Transverse colon (tissue), 4 donors: ENCODE data around the gene STAB2. TPM values are rescaled to one million over a fixed set of nuclear protein-coding genes. Genes with fewer than 3 reads are reported as not detected.

ENCODE experiments used
- DNase-seq: peaks from one replicate; pipeline ENCODE4 v3.0.0-alpha.2; 2019
- H3K27ac ChIP-seq, 4 donors: fragments of 200-600 bp; sonication (generic); 2 replicates each; pipeline ENCODE4 v1.5.1; 2016 to 2018; ENCODE audit warnings: inconsistent platforms in 4 of 4
- H3K27me3 ChIP-seq: fragments of 200-600 bp; sonication (generic); 2 replicates; pipeline ENCODE4 v1.5.1; 2017; ENCODE audit warnings: inconsistent platforms
- H3K36me3 ChIP-seq, 4 donors: fragments of 200-600 bp; sonication (generic); 2 replicates each; pipeline ENCODE4 v1.5.1; 2017 to 2019; ENCODE audit warnings: inconsistent platforms in 4 of 4
- H3K4me1 ChIP-seq, 4 donors: fragments of 200-600 bp; sonication (generic); 2 replicates each; pipeline ENCODE4 v1.5.1; 2017 to 2020; ENCODE audit warnings: inconsistent platforms in 4 of 4
- H3K4me3 ChIP-seq, 4 donors: fragments of 200-600 bp; sonication (generic); 1 replicate in 1 of 4; 2 replicates in 3 of 4; pipeline versions ENCODE4 v1.5.1 to v1.6.1; 2017 to 2019; ENCODE audit warnings: inconsistent platforms in 4 of 4
- H3K9me3 ChIP-seq, 2 donors: fragments of 200-600 bp; sonication (generic); 2 replicates each; pipeline ENCODE4 v1.5.1; 2017 to 2019; ENCODE audit warnings: inconsistent platforms in 2 of 2
- CTCF ChIP-seq, 5 experiments: fragments of 200-600 bp in 3 of 5; fragments of 450-650 bp in 2 of 5; sonication (generic) in 3 of 5; IDR thresholded peaks; 1 replicate in 2 of 5; 2 replicates in 3 of 5; pipeline ENCODE4 v1.5.1; 2016 to 2017; ENCODE audit warnings: antibody characterized with exemption in 5 of 5, inconsistent platforms in 3 of 5, mild to moderate bottlenecking in 2 of 5, moderate library complexity in 1 of 5
- EP300 ChIP-seq: sonication (generic); formaldehyde crosslinking; IDR thresholded peaks from one replicate; pipeline ENCODE4 v1.6.1; 2017; ENCODE audit warnings: antibody characterized with exemption, low read depth
- POLR2A ChIP-seq: fragments of 450-650 bp; IDR thresholded peaks from one replicate; pipeline ENCODE4 v1.6.1; 2016; ENCODE audit warnings: antibody characterized with exemption, mild to moderate bottlenecking, moderate library complexity
- POLR2AphosphoS5 ChIP-seq, 3 donors: sonication (generic); formaldehyde crosslinking; IDR thresholded peaks; one replicate each; pipeline ENCODE4 v1.6.1; 2016; ENCODE audit warnings: antibody characterized with exemption in 3 of 3
- WGBS, 2 donors: methylation state at CpG; one replicate each; pipeline ENCODE4 v1.1.5; 2018; ENCODE audit warnings: low coverage in 1 of 2; 5-methylcytosine and 5-hydroxymethylcytosine counted together
- in situ Hi-C, 4 donors: fragments of 200-750 bp; cut with MboI; loops; one replicate each; pipeline versions ENCODE4 v1.15.0 to v1.15.1; 2017; ENCODE audit warnings: low sequenced_read_pairs in 3 of 4, low pct_ligation_motif_present in 1 of 4, low pct_unique_long_range_greater_than_20kb in 1 of 4
- intact Hi-C: fragments of 100-400 bp; cut with DNase I; formaldehyde crosslinking; loops from one replicate; pipeline ENCODE4 v1.15.1; 2023; ENCODE audit warnings: low total_unique reads
- total RNA-seq, 4 donors: library from RNA; depleted of rRNA; stranded (reverse); fragments of >200 nt; gene quantifications; one replicate each; pipeline ENCODE4 v1.1.0, GENCODE V29; 2016

Gene STAB2
- total RNA-seq = 1 to 10 TPM in 2 of 4 donors, under 1 TPM in 1, not detected in 1; 0.48 to 1.9 (median 1.1) TPM

- no peaks in the 10 kb centered on the region for H3K4me1 ChIP-seq
- no peak within 1 kb of the TSS for H3K27ac ChIP-seq
- H3K4me3 ChIP-seq = no peak within 1 kb of the TSS
- TF ChIP-seq EP300 (no peak), POLR2A (no peak), POLR2AphosphoS5 (IDR thresholded peaks at IDR 0.05) (no peak), CTCF (IDR thresholded peaks at IDR 0.05) (no peak)
- WGBS, 2 donors = 82 to 83% methylated on average over 2 to 9 of the region's 9 CpGs
- no peaks in the 10 kb centered on the region for H3K36me3 ChIP-seq
- no peaks in the 10 kb centered on the region for H3K9me3 ChIP-seq
- DNase-seq = no peak
- intact Hi-C loops (no loop called here), in situ Hi-C loops (no loop called here)
- H3K27me3 ChIP-seq = no peaks in the 10 kb centered on the region
Observed at GRCh38 chr12:103586791-103587370, at the start of gene STAB2. Gene STAB2 (plus strand): TSS chr12:103587273. CDS start chr12:103587477, 204 bp downstream.

GRCh38 chr12:103538397-103538796 is 48.7 kb upstream of the STAB2 start:
- TF ChIP-seq POLR2AphosphoS5 (IDR thresholded peaks at IDR 0.05) = no peak
- no peak for TF ChIP-seq CTCF (IDR thresholded peaks at IDR 0.05)
- no peak for TF ChIP-seq EP300
- no peak for TF ChIP-seq POLR2A
- H3K9me3 ChIP-seq = no peaks in the 10 kb centered on the region
- in situ Hi-C loops (loop anchor here in 1 of 4 donors (25.0 kb wide), 1 partner anchor 601 kb away; no protein-coding TSS in a partner anchor), intact Hi-C loops (no loop called here)
- no peak overlapping the region for H3K27ac ChIP-seq
- H3K4me3 ChIP-seq = no peak overlapping the region
- 37 to 50% methylated on average over 1 of the region's 1 CpG for WGBS, 2 donors
- no peaks in the 10 kb centered on the region for H3K4me1 ChIP-seq
- H3K27me3 ChIP-seq = no peaks in the 10 kb centered on the region
- no peak for DNase-seq
- no peaks in the 10 kb centered on the region for H3K36me3 ChIP-seq

DNA sequence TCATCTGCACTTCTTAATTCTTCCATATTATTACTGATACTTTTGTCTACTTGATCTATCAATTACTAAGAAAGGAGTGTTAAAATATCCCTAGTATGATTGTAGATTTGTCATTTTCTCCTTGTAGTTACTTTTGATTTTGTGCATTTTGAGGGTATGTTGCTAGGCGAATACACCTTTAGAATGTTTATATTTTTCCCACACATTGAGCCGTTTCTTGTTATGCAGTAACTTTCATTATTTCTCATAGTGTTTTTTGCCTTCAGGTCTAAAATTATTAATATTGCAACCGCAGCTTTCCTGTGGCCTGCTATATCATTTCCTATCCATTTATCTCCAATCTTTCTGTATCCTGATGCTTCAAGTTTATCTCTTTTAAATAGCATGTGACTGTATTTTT is 46.8 kb upstream of the STAB2 start:
- H3K4me3 ChIP-seq = no peak overlapping the region
- WGBS, 2 donors = 42 to 55% methylated on average over 3 of the region's 3 CpGs
- H3K27me3 ChIP-seq = no peaks in the 10 kb centered on the region
- TF ChIP-seq CTCF (IDR thresholded peaks at IDR 0.05) = no peak
- in situ Hi-C loops (loop anchor here in 2 of 4 donors (10.0 to 25.0 kb wide), 2 partner anchors 596 to 603 kb away; no protein-coding TSS in a partner anchor), intact Hi-C loops (loop anchor here (10.0 kb wide), 1 partner anchor 656 kb away; no protein-coding TSS in a partner anchor)
- DNase-seq = no peak
- H3K27ac ChIP-seq = no peak overlapping the region
- no peaks in the 10 kb centered on the region for H3K36me3 ChIP-seq
- H3K9me3 ChIP-seq = no peaks in the 10 kb centered on the region
- H3K4me1 ChIP-seq = no peaks in the 10 kb centered on the region

DNA sequence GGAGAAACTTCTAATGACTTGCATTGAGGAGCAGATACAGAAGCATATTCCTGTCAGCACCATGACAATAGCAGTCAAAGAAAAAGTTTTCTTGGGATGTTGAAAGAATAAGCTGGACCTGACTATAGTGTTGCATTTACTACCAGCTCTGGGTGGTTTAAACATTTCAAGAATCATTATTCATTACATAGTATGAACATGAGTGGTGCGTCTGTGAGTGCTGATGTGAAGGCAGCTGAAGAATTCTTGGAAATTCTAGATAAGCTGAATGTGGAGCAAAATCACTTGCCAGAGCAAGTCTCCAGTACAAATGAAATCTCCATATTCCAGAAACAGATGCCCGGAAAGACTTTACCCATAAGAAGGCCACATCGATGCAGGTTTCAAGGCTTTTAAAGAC is 45.0 kb upstream of the STAB2 start:
- Histone ChIP-seq H3K4me3 (no peak overlapping the region), H3K4me1 (no peaks in the 10 kb centered on the region), H3K9me3 (no peaks in the 10 kb centered on the region), H3K27me3 (peaks cover 7% of the 10 kb centered on the region), H3K36me3 (no peaks in the 10 kb centered on the region), H3K27ac (no peak overlapping the region)
- DNase-seq = no peak
- intact Hi-C loops (loop anchor here (10.0 kb wide), 1 partner anchor 657 kb away; no protein-coding TSS in a partner anchor), in situ Hi-C loops (loop anchor here in 2 of 4 donors (10.0 to 25.0 kb wide), 2 partner anchors 597 to 605 kb away; no protein-coding TSS in a partner anchor)
- 84 to 100% methylated on average over 1 to 3 of the region's 3 CpGs for WGBS, 2 donors
- TF ChIP-seq CTCF (IDR thresholded peaks at IDR 0.05) (no peak), EP300 (no peak), POLR2AphosphoS5 (IDR thresholded peaks at IDR 0.05) (no peak), POLR2A (no peak)
